Keratinocyte (primary cell): ENCODE results near the gene PTPN13. TPM values are rescaled to one million over a fixed set of nuclear protein-coding genes. Genes with fewer than 3 reads are reported as not detected.

Experiments
- DNase-seq: peaks from one replicate; pipeline ENCODE4 v3.0.0-alpha.2; 2011; ENCODE audit warnings: low read depth, missing footprints, low spot score
- FAIRE-seq: peaks from 2 replicates; lab custom pipeline; 2011; peaks lifted over from hg19 to GRCh38; lab: Jason Lieb, UNC
- H2AFZ ChIP-seq: 2 replicates; pipeline ENCODE4 v1.6.0; 2012; ENCODE audit warnings: low read length, control low read depth, inconsistent platforms; ENCODE audit not compliant: control insufficient read depth
- H3K27ac ChIP-seq: 2 replicates; pipeline ENCODE4 v1.5.1; 2011; ENCODE audit warnings: low read length; ENCODE audit not compliant: control insufficient read depth, insufficient read depth
- H3K27me3 ChIP-seq: 3 replicates; pipeline ENCODE4 v1.6.0; 2011; ENCODE audit warnings: low read length; ENCODE audit not compliant: control insufficient read depth, insufficient read depth; ENCODE audit errors: extremely low read depth
- H3K36me3 ChIP-seq, 2 experiments: 2 replicates in 1 of 2; 3 replicates in 1 of 2; pipeline ENCODE4 v1.5.1; 2011; ENCODE audit warnings: low read length in 2 of 2, mild to moderate bottlenecking in 1 of 2; ENCODE audit not compliant: control insufficient read depth in 2 of 2, insufficient read depth in 2 of 2; ENCODE audit errors: extremely low read depth in 1 of 2
- H3K4me1 ChIP-seq: 3 replicates; pipeline ENCODE4 v1.5.1; 2011; ENCODE audit warnings: low read length; ENCODE audit not compliant: control insufficient read depth, insufficient read depth; ENCODE audit errors: extremely low read depth
- H3K4me2 ChIP-seq: 3 replicates; pipeline ENCODE4 v1.6.0; 2011; ENCODE audit warnings: low read depth, low read length; ENCODE audit not compliant: control insufficient read depth, insufficient read depth; ENCODE audit errors: extremely low read depth
- H3K4me3 ChIP-seq, 3 experiments: fragments of 200-600 bp in 1 of 3; sonication (generic) in 1 of 3; 2 replicates in 2 of 3; 3 replicates in 1 of 3; pipeline ENCODE4 v1.5.1; 2011 to 2016; ENCODE audit warnings: low read length in 3 of 3, mild to moderate bottlenecking in 3 of 3, control low read depth in 2 of 3, inconsistent platforms in 1 of 3, low read depth in 1 of 3, mixed read lengths in 1 of 3, mixed run types in 1 of 3, moderate library complexity in 1 of 3; ENCODE audit not compliant: control insufficient read depth in 2 of 3, insufficient read depth in 2 of 3; ENCODE audit errors: extremely low read depth in 1 of 3
- H3K79me2 ChIP-seq: 2 replicates; pipeline ENCODE4 v1.6.0; 2012; ENCODE audit warnings: low read length; ENCODE audit not compliant: control insufficient read depth, insufficient read depth
- H3K9ac ChIP-seq: 3 replicates; pipeline ENCODE4 v1.6.0; 2011; ENCODE audit warnings: low read length; ENCODE audit not compliant: control insufficient read depth, insufficient read depth; ENCODE audit errors: extremely low read depth
- H3K9me1 ChIP-seq: 3 replicates; pipeline ENCODE4 v1.6.0; 2011; ENCODE audit warnings: low read length; ENCODE audit not compliant: control insufficient read depth, insufficient read depth; ENCODE audit errors: extremely low read depth
- H3K9me3 ChIP-seq: 2 replicates; pipeline ENCODE4 v1.5.1; 2012; ENCODE audit warnings: low read depth, low read length; ENCODE audit not compliant: control insufficient read depth
- H4K20me1 ChIP-seq: 3 replicates; pipeline ENCODE4 v1.6.0; 2011; ENCODE audit warnings: low read length; ENCODE audit not compliant: control insufficient read depth, insufficient read depth; ENCODE audit errors: extremely low read depth
- CTCF ChIP-seq, 3 experiments: IDR thresholded peaks in 1 of 3; conservative IDR thresholded peaks in 1 of 3; optimal IDR thresholded peaks in 1 of 3; 2 replicates in 2 of 3; 3 replicates in 1 of 3; pipeline versions ENCODE3 to v1.5.1; 2011; ENCODE audit warnings: low read length in 3 of 3, mild to moderate bottlenecking in 3 of 3, moderate library complexity in 2 of 3, control low read depth in 1 of 3, inconsistent platforms in 1 of 3; ENCODE audit not compliant: insufficient read depth in 2 of 3; ENCODE audit errors: extremely low read depth in 1 of 3
- EZH2 ChIP-seq: IDR thresholded peaks from one replicate; pipeline ENCODE4 v1.6.1; 2012; ENCODE audit warnings: inconsistent platforms, mild to moderate bottlenecking, low read length, moderate library complexity
- dilution Hi-C: fragments of 300-500 bp; cut with MboI; formaldehyde crosslinking; loops from one replicate; pipeline ENCODE4 v1.7.0; 2020; ENCODE audit warnings: low sequenced_read_pairs; ENCODE audit not compliant: extremely low pct_ligation_motif_present
- polyA plus RNA-seq, 5 experiments: library from polyadenylated mRNA; depleted of rRNA in 3 of 5; stranded (reverse) in 3 of 5; stranded (forward) in 1 of 5; unstranded in 1 of 5; fragments of >200 nt; gene quantifications; 1 replicate in 1 of 5; 2 replicates in 3 of 5; 3 replicates in 1 of 5; pipeline versions ENCODE4 v1.2.1 to v1.2.3, GENCODE V29; 2011 to 2012; ENCODE audit warnings: missing spikeins in 2 of 5, low read depth in 1 of 5, low replicate concordance in 1 of 5

The PTPN13 gene
- polyA plus RNA-seq, 1 donor (not counting 4 experiments of a cell fraction or from before 2014, with no cell fraction given) = 37.6 TPM

- no peak for TF ChIP-seq EZH2
- peak in 1 of 3 experiments; percentile 2 for TF ChIP-seq CTCF (optimal IDR thresholded peaks at IDR 0.05 in 1 of 3, IDR thresholded peaks at IDR 0.05 in 1 of 3, conservative IDR thresholded peaks at IDR 0.05 in 1 of 3; ENCODE audit: extremely low read depth in 1 of 3, insufficient read depth in 2 of 3, low read length in 3 of 3)
- peak; percentile 29 for FAIRE-seq
- dilution Hi-C loops = no loop called here
Observed at GRCh38 chr4:86816501-86817273, 222.6 kb downstream of the PTPN13 start.

GRCh38 chr4:86818211-86818610 lies 224.1 kb downstream of the PTPN13 start:
- no peak overlapping the region for H3K9ac ChIP-seq
- H3K36me3 ChIP-seq = peaks cover 9 to 21% of the 10 kb centered on the region in 2 experiments
- FAIRE-seq (peak; percentile 71), DNase-seq (no peak)
- no peak overlapping the region for H3K4me3 ChIP-seq
- H3K4me1 ChIP-seq = peaks cover 4% of the 10 kb centered on the region
- H2AFZ ChIP-seq = no peak overlapping the region
- H3K27me3 ChIP-seq = no peaks in the 10 kb centered on the region
- H3K9me3 ChIP-seq = no peaks in the 10 kb centered on the region
- no peaks in the 10 kb centered on the region for H4K20me1 ChIP-seq
- no peak for TF ChIP-seq CTCF (optimal IDR thresholded peaks at IDR 0.05 in 1 of 3, IDR thresholded peaks at IDR 0.05 in 1 of 3, conservative IDR thresholded peaks at IDR 0.05 in 1 of 3; ENCODE audit: extremely low read depth in 1 of 3, insufficient read depth in 2 of 3, low read length in 3 of 3)
- TF ChIP-seq EZH2 = no peak
- no peak overlapping the region for H3K27ac ChIP-seq
- no peak overlapping the region for H3K4me2 ChIP-seq
- no peaks in the 10 kb centered on the region for H3K79me2 ChIP-seq
- dilution Hi-C loops = no loop called here
- no peaks in the 10 kb centered on the region for H3K9me1 ChIP-seq

More at GRCh38 chr4:86816501-86817273, 222.6 kb downstream of the PTPN13 start:
- Histone ChIP-seq H3K4me2 (no peak overlapping the region), H3K27ac (no peak overlapping the region), H3K36me3 (peaks cover 9 to 23% of the 10 kb centered on the region in 2 experiments), H3K9me1 (no peaks in the 10 kb centered on the region), H3K27me3 (no peaks in the 10 kb centered on the region), H3K4me1 (peaks cover 4% of the 10 kb centered on the region), H3K4me3 (no peak overlapping the region), H3K9me3 (no peaks in the 10 kb centered on the region), H3K79me2 (no peaks in the 10 kb centered on the region), H3K9ac (no peak overlapping the region), H2AFZ (no peak overlapping the region), H4K20me1 (no peaks in the 10 kb centered on the region)
- DNase-seq = no peak
